Ectodermal cell (in vitro differentiated cells): Measurements from ENCODE around the gene SYT3.

Experiments used
- H3K27ac ChIP-seq: 2 replicates; pipeline ENCODE4 v1.7.0; 2013; ENCODE audit warnings: mild to moderate bottlenecking, low read depth, low read length; ENCODE audit not compliant: insufficient read depth, poor library complexity, severe bottlenecking
- H3K27me3 ChIP-seq: 2 replicates; pipeline ENCODE4 v1.7.0; 2013; ENCODE audit warnings: mild to moderate bottlenecking, low read length; ENCODE audit not compliant: insufficient read depth, control insufficient read depth, poor library complexity, severe bottlenecking
- H3K36me3 ChIP-seq: one replicate; pipeline ENCODE4 v1.7.0; 2013; ENCODE audit warnings: low read length; ENCODE audit not compliant: control insufficient read depth, insufficient read depth
- H3K4me1 ChIP-seq: one replicate; pipeline ENCODE4 v1.7.0; 2013; ENCODE audit warnings: low read length; ENCODE audit not compliant: control insufficient read depth, insufficient read depth
- H3K4me3 ChIP-seq: 2 replicates; pipeline ENCODE4 v1.7.0; 2013; ENCODE audit warnings: low read depth, low read length, control low read depth; ENCODE audit not compliant: insufficient read depth
- H3K9me3 ChIP-seq: 2 replicates; pipeline ENCODE4 v1.7.0; 2013; ENCODE audit warnings: mild to moderate bottlenecking, low read length, moderate library complexity; ENCODE audit not compliant: control insufficient read depth
- WGBS, 2 experiments: methylation state at CpG; one replicate each; pipeline ENCODE4 v1.1.7; 2013; ENCODE audit warnings: missing lambda C conversion rate in 2 of 2; 5-methylcytosine and 5-hydroxymethylcytosine counted together

Gene SYT3

DNA sequence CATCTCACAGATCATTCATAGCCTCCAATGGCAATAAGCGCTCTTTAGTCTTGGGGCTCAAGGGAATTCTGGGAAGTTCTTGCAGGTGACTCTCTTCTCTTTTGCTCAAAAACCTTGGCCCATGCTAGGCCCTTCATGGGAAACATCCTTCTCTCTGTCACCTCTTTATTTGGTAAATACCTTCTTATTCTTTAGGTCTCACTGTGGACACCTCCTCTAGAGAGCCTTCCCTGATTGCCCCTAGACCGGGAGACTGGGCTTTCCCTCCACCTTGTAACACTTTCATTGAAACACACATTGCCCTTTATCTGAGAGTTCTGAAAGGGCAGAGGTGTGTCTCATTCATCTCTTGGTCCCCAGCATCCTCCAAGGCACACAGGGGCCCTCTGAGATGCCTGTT is 11.5 kb upstream of the SYT3 start:
- peaks cover 2% of the 10 kb centered on the region for H3K9me3 ChIP-seq
- H3K4me1 ChIP-seq: no peaks in the 10 kb centered on the region
- 80 to 85% methylated on average over 2 of the region's 2 CpGs for WGBS, 2 experiments

GRCh38 chr19:50649433-50650391 is 10.0 kb upstream of the SYT3 start, which contains the start of gene C19orf81:
Gene C19orf81, plus strand, starts transcription at chr19:50649445. Its CDS starts 0 bp downstream, at chr19:50649445.
- H3K27ac ChIP-seq: no peak within 1 kb of the TSS
- WGBS, 2 experiments: 55 to 59% methylated on average over 7 of the region's 7 CpGs

More for the DNA sequence above, 11.5 kb upstream of the SYT3 start:
- no peaks in the 10 kb centered on the region for H3K27me3 ChIP-seq
- H3K4me3 ChIP-seq: no peak overlapping the region
- no peak overlapping the region for H3K27ac ChIP-seq
- H3K36me3 ChIP-seq: no peaks in the 10 kb centered on the region

GRCh38 chr19:50648659-50649058 is 9.0 kb upstream of the SYT3 start:
- H3K9me3 ChIP-seq: peaks cover 2% of the 10 kb centered on the region
- H3K27me3 ChIP-seq: peaks cover 14% of the 10 kb centered on the region
- 80 to 81% methylated on average over 5 of the region's 5 CpGs for WGBS, 2 experiments
- no peaks in the 10 kb centered on the region for H3K36me3 ChIP-seq
- H3K27ac ChIP-seq: no peak overlapping the region
- no peak overlapping the region for H3K4me3 ChIP-seq
- no peaks in the 10 kb centered on the region for H3K4me1 ChIP-seq

More at GRCh38 chr19:50649433-50650391, 10.0 kb upstream of the SYT3 start, which contains the start of gene C19orf81:
- Histone ChIP-seq H3K36me3 (no peaks in the 10 kb centered on the region), H3K4me1 (no peaks in the 10 kb centered on the region), H3K4me3 (no peak within 1 kb of the TSS), H3K27me3 (peaks cover 4% of the 10 kb centered on the region), H3K9me3 (peaks cover 2% of the 10 kb centered on the region)

GRCh38 chr19:50647879-50648615 is 8.4 kb upstream of the SYT3 start:
- H3K36me3 ChIP-seq: no peaks in the 10 kb centered on the region
- no peaks in the 10 kb centered on the region for H3K4me1 ChIP-seq
- H3K27me3 ChIP-seq: peaks cover 14% of the 10 kb centered on the region
- H3K9me3 ChIP-seq: peaks cover 2% of the 10 kb centered on the region
- H3K4me3 ChIP-seq: no peak overlapping the region
- no peak overlapping the region for H3K27ac ChIP-seq
- WGBS, 2 experiments: 73 to 74% methylated on average over 10 of the region's 10 CpGs

- WGBS, 2 experiments: 55 to 57% methylated on average over 6 of the region's 6 CpGs
- Histone ChIP-seq H3K27me3 (peaks cover 14% of the 10 kb centered on the region), H3K36me3 (no peaks in the 10 kb centered on the region), H3K4me1 (no peaks in the 10 kb centered on the region), H3K9me3 (peaks cover under 1% of the 10 kb centered on the region), H3K4me3 (no peak overlapping the region), H3K27ac (no peak overlapping the region)
Observed at GRCh38 chr19:50646074-50646807, 6.6 kb upstream of the SYT3 start.

DNA sequence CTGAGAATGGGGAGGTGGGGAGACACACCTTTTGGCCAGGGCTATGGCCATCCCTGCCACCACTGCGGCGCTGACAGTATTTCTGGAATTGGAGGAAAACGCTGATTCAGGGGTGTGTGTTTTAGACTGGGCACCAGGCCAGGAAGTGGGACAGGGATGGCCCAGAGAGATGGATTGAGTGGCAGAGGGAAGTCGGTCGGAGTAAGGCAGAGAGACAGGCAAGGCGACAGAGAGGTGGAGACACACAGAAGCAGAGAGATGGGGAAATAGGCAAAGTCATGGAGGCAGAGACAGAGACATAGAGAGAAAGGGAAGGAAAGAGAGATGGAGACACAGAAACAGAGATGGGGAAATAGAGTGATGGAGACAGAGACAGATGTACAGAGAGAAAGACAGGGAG is 5.4 kb upstream of the SYT3 start:
- peaks cover 14% of the 10 kb centered on the region for H3K27me3 ChIP-seq
- no peak overlapping the region for H3K27ac ChIP-seq
- H3K9me3 ChIP-seq: no peaks in the 10 kb centered on the region
- H3K4me1 ChIP-seq: no peaks in the 10 kb centered on the region
- no peaks in the 10 kb centered on the region for H3K36me3 ChIP-seq
- no peak overlapping the region for H3K4me3 ChIP-seq
- 82 to 84% methylated on average over 6 of the region's 6 CpGs for WGBS, 2 experiments

DNA sequence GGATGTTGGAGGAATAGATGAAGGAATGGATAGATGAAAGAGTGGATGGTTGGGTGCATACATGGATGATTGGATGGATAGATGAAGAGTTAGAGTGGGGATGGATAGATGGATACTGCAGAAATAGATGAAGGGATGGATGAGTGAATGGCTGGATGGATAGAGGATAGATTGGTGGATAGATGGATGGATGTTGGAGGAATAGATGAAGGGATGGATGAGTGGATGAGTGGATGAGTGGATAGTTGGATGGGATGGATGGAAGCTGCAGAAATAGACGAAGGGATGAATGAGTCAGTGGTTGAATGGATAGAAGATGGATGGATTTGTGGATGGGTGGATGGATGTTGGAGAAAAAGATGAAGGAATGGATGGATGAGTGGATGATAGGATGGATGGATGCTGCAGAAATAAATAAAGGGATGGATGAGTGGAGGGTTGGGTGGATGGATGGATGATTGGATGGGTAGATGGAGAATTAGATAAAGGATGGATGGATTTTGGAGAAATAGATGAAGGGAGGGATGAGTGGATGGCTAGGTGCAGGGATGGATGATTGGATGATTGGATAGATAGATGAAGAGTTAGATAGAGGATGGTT is 4.7 kb upstream of the SYT3 start:
- Histone ChIP-seq H3K27me3 (peaks cover 16% of the 10 kb centered on the region), H3K4me1 (no peaks in the 10 kb centered on the region), H3K4me3 (no peak overlapping the region), H3K36me3 (no peaks in the 10 kb centered on the region), H3K9me3 (no peaks in the 10 kb centered on the region), H3K27ac (no peak overlapping the region)
- 38 to 44% methylated on average over 1 of the region's 1 CpG for WGBS, 2 experiments

DNA sequence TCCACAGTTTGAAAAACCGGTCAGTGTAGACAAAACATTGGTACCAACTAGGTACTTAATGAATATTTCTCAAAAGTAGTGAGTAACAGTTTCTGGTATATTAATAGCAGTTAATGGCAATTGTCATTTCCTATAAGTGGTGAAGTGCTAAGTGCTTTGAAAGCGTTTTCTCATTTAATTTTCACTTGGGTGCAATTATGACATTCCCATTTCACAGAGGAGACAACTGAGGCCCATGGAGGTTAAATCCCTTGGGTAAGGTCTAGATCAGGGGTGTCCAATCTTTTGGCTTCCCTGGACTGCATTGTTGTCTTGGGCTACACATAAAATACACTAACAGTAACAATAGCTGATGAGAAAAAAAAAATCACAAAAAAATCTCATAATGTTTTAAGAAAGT is 687 bp upstream of the SYT3 start:
- H3K27me3 ChIP-seq: peaks cover 37% of the 10 kb centered on the region
- H3K9me3 ChIP-seq: no peaks in the 10 kb centered on the region
- H3K36me3 ChIP-seq: no peaks in the 10 kb centered on the region
- no peak overlapping the region for H3K27ac ChIP-seq
- no peaks in the 10 kb centered on the region for H3K4me1 ChIP-seq
- WGBS, 2 experiments: 60 to 86% methylated on average over 1 to 2 of the region's 2 CpGs
- H3K4me3 ChIP-seq: peak overlapping the region; percentile 53

DNA sequence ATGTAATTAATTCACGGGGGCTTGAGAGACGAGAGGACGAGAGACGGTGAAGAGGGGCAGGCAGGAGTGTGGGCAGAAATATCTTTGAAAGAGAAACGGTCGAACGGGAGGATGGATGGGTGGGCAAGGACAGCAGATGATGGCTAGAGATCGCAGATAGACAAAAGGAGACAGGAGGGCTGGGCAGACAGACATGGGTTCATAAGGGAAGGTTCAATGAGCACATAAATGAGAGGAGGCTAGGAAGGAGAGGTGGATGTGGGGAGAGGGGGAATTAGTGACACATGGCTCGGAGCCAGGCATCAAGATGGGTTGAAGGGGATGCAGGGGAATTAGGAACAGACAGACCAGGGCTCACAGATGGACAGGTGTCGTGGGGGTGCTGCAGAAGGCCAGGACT is 1.1 kb downstream of the SYT3 start:
- Histone ChIP-seq H3K27me3 (peaks cover 23% of the 10 kb centered on the region), H3K4me3 (no peak overlapping the region)
- WGBS, 2 experiments: 70 to 71% methylated on average over 10 of the region's 10 CpGs

More for the DNA sequence above, 1.1 kb downstream of the SYT3 start:
- Histone ChIP-seq H3K4me1 (no peaks in the 10 kb centered on the region), H3K27ac (no peak overlapping the region), H3K9me3 (no peaks in the 10 kb centered on the region), H3K36me3 (no peaks in the 10 kb centered on the region)
